Endothelial cell of umbilical vein (primary cell): ENCODE data around the gene GTF2IRD1. TPM values are rescaled to one million over a fixed set of nuclear protein-coding genes. Genes with fewer than 3 reads are reported as not detected.

ENCODE experiments used
- BruUV-seq: library from RNA; stranded (reverse); fragments of 400-500 nt; replicated peaks from 2 replicates; lab custom pipeline; 2021; lab: Mats Ljungman, UMichigan
- CTCF ChIA-PET: fragments of 300-600, 350-600 bp; sonication (Branson Sonifier 250); formaldehyde crosslinking; loops from one replicate; lab custom pipeline; 2021; ENCODE audit warnings: antibody characterized with exemption, inconsistent platforms; lab: Charles Lee
- POLR2A ChIA-PET: fragments of 300-600, 350-600 bp; sonication (Branson Sonifier 250); formaldehyde crosslinking; loops from one replicate; lab custom pipeline; 2021; ENCODE audit warnings: antibody characterized with exemption, inconsistent platforms; lab: Charles Lee
- DNase-seq: peaks from one replicate; pipeline ENCODE4 v3.0.0-alpha.2; 2011; ENCODE audit warnings: low read depth, low spot score
- FAIRE-seq: peaks from 2 replicates; lab custom pipeline; 2011; peaks lifted over from hg19 to GRCh38; lab: Jason Lieb, UNC
- H2AFZ ChIP-seq: 2 replicates; pipeline ENCODE4 v1.6.0; 2012; ENCODE audit warnings: low read depth, low read length, control low read depth, inconsistent platforms
- H3K27ac ChIP-seq: 2 replicates; pipeline ENCODE4 v1.5.1; 2011; ENCODE audit warnings: low read depth, mild to moderate bottlenecking, control low read depth, low read length, moderate library complexity; ENCODE audit not compliant: insufficient read depth
- H3K27me3 ChIP-seq, 2 experiments: 2 replicates each; pipeline versions ENCODE4 v1.6.0 to v1.6.1; 2011; ENCODE audit warnings: low read length in 2 of 2, mixed read lengths in 1 of 2; ENCODE audit not compliant: control insufficient read depth in 2 of 2, insufficient read depth in 2 of 2
- H3K36me3 ChIP-seq, 2 experiments: 2 replicates in 1 of 2; 3 replicates in 1 of 2; pipeline ENCODE4 v1.5.1; 2011; ENCODE audit warnings: low read length in 2 of 2, mild to moderate bottlenecking in 1 of 2, moderate library complexity in 1 of 2; ENCODE audit not compliant: control insufficient read depth in 2 of 2, insufficient read depth in 2 of 2; ENCODE audit errors: extremely low read depth in 1 of 2
- H3K4me1 ChIP-seq: 3 replicates; pipeline ENCODE4 v1.5.1; 2011; ENCODE audit warnings: mild to moderate bottlenecking, low read length; ENCODE audit not compliant: control insufficient read depth, insufficient read depth; ENCODE audit errors: extremely low read depth
- H3K4me2 ChIP-seq: 2 replicates; pipeline ENCODE4 v1.6.1; 2011; ENCODE audit warnings: low read length, control low read depth, mixed read lengths; ENCODE audit not compliant: insufficient read depth
- H3K4me3 ChIP-seq, 3 experiments: fragments of 200-600 bp in 1 of 3; sonication (generic), shearing (Covaris generic) in 1 of 3; replicated peaks in 1 of 3; 2 replicates each; pipeline ENCODE4 v1.5.1; 2011 to 2016; ENCODE audit warnings: control low read depth in 3 of 3, low read length in 3 of 3, mild to moderate bottlenecking in 2 of 3, inconsistent platforms in 1 of 3, low read depth in 1 of 3, moderate library complexity in 1 of 3; ENCODE audit not compliant: insufficient read depth in 1 of 3
- H3K79me2 ChIP-seq: 2 replicates; pipeline ENCODE4 v1.6.0; 2012; ENCODE audit warnings: low read length, inconsistent platforms; ENCODE audit not compliant: control insufficient read depth, insufficient read depth
- H3K9ac ChIP-seq: replicated peaks from 2 replicates; pipeline ENCODE3; 2011; ENCODE audit warnings: low read length, control low read depth; ENCODE audit not compliant: insufficient read depth; ENCODE audit errors: extremely low read depth
- H3K9me1 ChIP-seq: replicated peaks from 3 replicates; pipeline ENCODE4 v1.6.0; 2011; ENCODE audit warnings: mild to moderate bottlenecking, low read length; ENCODE audit not compliant: control insufficient read depth, insufficient read depth; ENCODE audit errors: extremely low read depth
- H3K9me3 ChIP-seq: replicated peaks from 2 replicates; pipeline ENCODE4 v1.5.1; 2012; ENCODE audit warnings: low read length, inconsistent platforms; ENCODE audit not compliant: control insufficient read depth, insufficient read depth
- H4K20me1 ChIP-seq: replicated peaks from 2 replicates; pipeline ENCODE3; 2011; ENCODE audit warnings: mild to moderate bottlenecking, low read length; ENCODE audit not compliant: control insufficient read depth, insufficient read depth; ENCODE audit errors: extremely low read depth
- EZH2 ChIP-seq: IDR thresholded peaks from 2 replicates; pipeline ENCODE4 v1.6.1; 2012; ENCODE audit warnings: borderline replicate concordance, low read depth, mild to moderate bottlenecking, moderate library complexity, low read length, inconsistent platforms; ENCODE audit not compliant: severe bottlenecking
- FOS ChIP-seq: IDR thresholded peaks from 2 replicates; pipeline ENCODE4 v1.6.1; 2011; ENCODE audit warnings: mild to moderate bottlenecking, low read length, moderate library complexity, borderline replicate concordance; ENCODE audit not compliant: insufficient read depth
- GATA2 ChIP-seq: IDR thresholded peaks from 2 replicates; pipeline ENCODE4 v1.7.0; 2011; ENCODE audit warnings: low read depth, mild to moderate bottlenecking, moderate library complexity, mixed read lengths, low read length; ENCODE audit not compliant: insufficient read length, insufficient read depth
- JUN ChIP-seq: IDR thresholded peaks from 2 replicates; pipeline ENCODE4 v1.6.1; 2011; ENCODE audit warnings: borderline replicate concordance, low read depth; ENCODE audit not compliant: insufficient read length, insufficient read depth
- MYC ChIP-seq: IDR thresholded peaks from one replicate; pipeline ENCODE4 v1.6.1; 2011; ENCODE audit warnings: mild to moderate bottlenecking, low read depth, low read length
- POLR2A ChIP-seq: IDR thresholded peaks from 2 replicates; pipeline ENCODE4 v1.6.1; 2012; ENCODE audit warnings: low read depth, mild to moderate bottlenecking, control low read depth, low read length
- POLR2AphosphoS5 ChIP-seq: IDR thresholded peaks from 2 replicates; pipeline ENCODE4 v1.6.1; 2012; ENCODE audit warnings: low read depth, mild to moderate bottlenecking, control low read depth, low read length, moderate library complexity; ENCODE audit not compliant: insufficient read depth
- dilution Hi-C: fragments of 300-500 bp; cut with MboI; formaldehyde crosslinking; loops from one replicate; pipeline ENCODE4 v1.15.0; 2019; ENCODE audit warnings: low sequenced_read_pairs; ENCODE audit not compliant: extremely low pct_ligation_motif_present
- intact Hi-C: fragments of 100-400 bp; cut with micrococcal nuclease; formaldehyde crosslinking; loops from one replicate; pipeline ENCODE4 v1.10.0; 2022
- polyA plus RNA-seq, 4 experiments: library from polyadenylated mRNA; depleted of rRNA in 3 of 4; stranded (reverse) in 3 of 4; unstranded in 1 of 4; fragments of >200 nt; gene quantifications; 2 replicates each; pipeline versions ENCODE4 v1.2.1 to v1.2.3, GENCODE V29; 2011 to 2012; ENCODE audit warnings: missing spikeins in 1 of 4
- total RNA-seq: library from RNA; stranded (reverse); gene quantifications from 2 replicates; pipeline ENCODE4 v1.2.3, GENCODE V29; 2021
- TF ChIP-seq, protein P1 (sequence below), 2 donors: IDR thresholded peaks; 1 replicate in 1 of 2; 2 replicates in 1 of 2; pipeline ENCODE4 v1.5.1; 2011; ENCODE audit warnings: low read length in 2 of 2, mild to moderate bottlenecking in 2 of 2, moderate library complexity in 2 of 2, control low read depth in 1 of 2, inconsistent platforms in 1 of 2, low read depth in 1 of 2; ENCODE audit not compliant: insufficient read depth in 1 of 2; ENCODE audit errors: extremely low read depth in 1 of 2
- TF ChIP-seq, protein P2 (sequence below): IDR thresholded peaks from 2 replicates; pipeline ENCODE4 v1.6.1; 2011; ENCODE audit not compliant: insufficient read depth, insufficient read length

Gene GTF2IRD1
- total and polyA plus RNA-seq, 2 donors (not counting 3 experiments of a cell fraction or from before 2014, with no cell fraction given): 14.2 to 24.2 TPM

DNA sequence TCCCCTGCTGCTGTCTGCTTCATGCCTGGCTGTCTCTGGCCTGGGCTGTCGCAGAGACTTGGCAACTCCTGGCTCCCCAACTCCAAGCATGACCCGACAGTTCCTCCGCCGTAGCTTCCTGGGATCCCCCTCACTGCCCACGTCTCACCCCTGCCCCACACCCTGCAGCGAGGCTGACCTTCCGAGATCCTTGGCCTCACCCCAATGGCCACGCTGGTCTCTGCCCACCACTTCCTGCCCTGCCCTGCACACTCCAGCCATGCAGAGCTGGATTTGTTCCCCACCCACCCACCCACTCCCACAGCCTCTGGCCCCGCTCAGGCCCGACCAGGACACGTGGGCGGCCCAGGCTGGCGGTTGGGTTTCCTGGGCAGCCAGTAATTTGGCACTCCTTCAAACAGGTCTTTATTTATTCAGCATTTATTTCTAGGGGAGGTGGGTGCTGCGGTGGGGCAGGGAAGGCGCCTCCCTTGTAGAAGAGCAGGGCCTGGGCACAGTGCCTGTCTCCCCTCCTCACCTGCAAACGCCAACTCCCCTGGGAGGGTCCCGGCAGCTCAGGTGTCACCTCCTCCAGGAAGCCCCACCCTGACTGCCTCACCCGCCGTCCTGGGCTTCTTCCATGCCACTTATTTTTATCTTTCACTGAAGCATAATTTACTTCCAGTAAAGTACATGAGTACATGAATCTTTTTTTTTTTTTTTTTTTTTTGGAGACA is 25.5 kb downstream of the GTF2IRD1 start:
- DNase-seq: no peak
- Histone ChIP-seq H3K9ac (no peak overlapping the region), H3K9me1 (no peaks in the 10 kb centered on the region), H2AFZ (no peak overlapping the region), H3K36me3 (no peaks in the 10 kb centered on the region), H3K27me3 (no peaks in the 10 kb centered on the region), H3K27ac (peak overlapping the region; percentile 92), H3K4me3 (no peak overlapping the region), H3K4me2 (no peak overlapping the region), H4K20me1 (no peaks in the 10 kb centered on the region), H3K79me2 (peaks cover 5% of the 10 kb centered on the region), H3K4me1 (peaks cover 33% of the 10 kb centered on the region), H3K9me3 (no peaks in the 10 kb centered on the region)
- TF ChIP-seq JUN: no peak
- TF ChIP-seq GATA2: no peak
- no peak for TF ChIP-seq EZH2
- TF ChIP-seq, protein P1, sequence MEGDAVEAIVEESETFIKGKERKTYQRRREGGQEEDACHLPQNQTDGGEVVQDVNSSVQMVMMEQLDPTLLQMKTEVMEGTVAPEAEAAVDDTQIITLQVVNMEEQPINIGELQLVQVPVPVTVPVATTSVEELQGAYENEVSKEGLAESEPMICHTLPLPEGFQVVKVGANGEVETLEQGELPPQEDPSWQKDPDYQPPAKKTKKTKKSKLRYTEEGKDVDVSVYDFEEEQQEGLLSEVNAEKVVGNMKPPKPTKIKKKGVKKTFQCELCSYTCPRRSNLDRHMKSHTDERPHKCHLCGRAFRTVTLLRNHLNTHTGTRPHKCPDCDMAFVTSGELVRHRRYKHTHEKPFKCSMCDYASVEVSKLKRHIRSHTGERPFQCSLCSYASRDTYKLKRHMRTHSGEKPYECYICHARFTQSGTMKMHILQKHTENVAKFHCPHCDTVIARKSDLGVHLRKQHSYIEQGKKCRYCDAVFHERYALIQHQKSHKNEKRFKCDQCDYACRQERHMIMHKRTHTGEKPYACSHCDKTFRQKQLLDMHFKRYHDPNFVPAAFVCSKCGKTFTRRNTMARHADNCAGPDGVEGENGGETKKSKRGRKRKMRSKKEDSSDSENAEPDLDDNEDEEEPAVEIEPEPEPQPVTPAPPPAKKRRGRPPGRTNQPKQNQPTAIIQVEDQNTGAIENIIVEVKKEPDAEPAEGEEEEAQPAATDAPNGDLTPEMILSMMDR (IDR thresholded peaks at IDR 0.05; ENCODE audit: extremely low read depth in 1 of 2, insufficient read depth in 1 of 2, low read depth in 1 of 2, low read length in 2 of 2): no peak
- TF ChIP-seq POLR2A: no peak
- no peak for TF ChIP-seq FOS
- TF ChIP-seq MYC: no peak
- TF ChIP-seq, protein P2, sequence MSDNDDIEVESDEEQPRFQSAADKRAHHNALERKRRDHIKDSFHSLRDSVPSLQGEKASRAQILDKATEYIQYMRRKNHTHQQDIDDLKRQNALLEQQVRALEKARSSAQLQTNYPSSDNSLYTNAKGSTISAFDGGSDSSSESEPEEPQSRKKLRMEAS: no peak
- no peak for TF ChIP-seq POLR2AphosphoS5
- dilution Hi-C loops: no loop called here
- BruUV-seq: no TSS peak
- ChIA-PET CTCF (interaction anchor here (1.1 kb wide), 1 partner anchor 11 kb away, joined by 3 read pairs; no protein-coding TSS in a partner anchor), POLR2A (no interaction called here)
- no peak for FAIRE-seq
- intact Hi-C loops: no loop called here
